ENCODE data around the gene SORD.
"Not testable (repeated sequence)": the region's sequence is repeated elsewhere in the genome, so short reads cannot be mapped to it uniquely, and the experiment has no call there.

Gene SORD

GRCh38 chr15:45093622-45094357, 70.8 kb downstream of the SORD start:
- no peak for DNase-seq (ENCODE audit: low read depth in 1 of 2, low spot score in 1 of 2)

- DNase-seq (ENCODE audit: low read depth in 1 of 2, low spot score in 1 of 2): no peak
Measured at GRCh38 chr15:45094358-45094730, 71.3 kb downstream of the SORD start.

GRCh38 chr15:45095661-45096060, 72.7 kb downstream of the SORD start:
- no peak for DNase-seq (ENCODE audit: low read depth in 1 of 2, low spot score in 1 of 2)

GRCh38 chr15:45097466-45097865, 74.5 kb downstream of the SORD start:
- no peak for DNase-seq (ENCODE audit: low read depth in 1 of 2, low spot score in 1 of 2)

GRCh38 chr15:45099549-45100165, 76.7 kb downstream of the SORD start:
- no peak for DNase-seq (ENCODE audit: low read depth in 1 of 2, low spot score in 1 of 2)

GRCh38 chr15:45100884-45101625, 78.1 kb downstream of the SORD start:
- DNase-seq (ENCODE audit: low read depth in 1 of 2, low spot score in 1 of 2): no peak

- DNase-seq (ENCODE audit: low read depth in 1 of 2, low spot score in 1 of 2): no peak
Measured at GRCh38 chr15:45101749-45102148, 78.8 kb downstream of the SORD start.

GRCh38 chr15:45102226-45102625, 79.2 kb downstream of the SORD start:
- no peak for DNase-seq (ENCODE audit: low read depth in 1 of 2, low spot score in 1 of 2)

- DNase-seq (ENCODE audit: low read depth in 1 of 2, low spot score in 1 of 2): not testable (repeated sequence)
Measured at GRCh38 chr15:45104170-45104569, 81.2 kb downstream of the SORD start.

GRCh38 chr15:45105586-45105985, 82.6 kb downstream of the SORD start:
- no peak for DNase-seq (ENCODE audit: low read depth in 1 of 2, low spot score in 1 of 2)

GRCh38 chr15:45106002-45106790, 83.2 kb downstream of the SORD start:
- no peak for DNase-seq (ENCODE audit: low read depth in 1 of 2, low spot score in 1 of 2)

GRCh38 chr15:45107941-45108630, 85.1 kb downstream of the SORD start:
- DNase-seq (ENCODE audit: low read depth in 1 of 2, low spot score in 1 of 2): no peak

- DNase-seq (ENCODE audit: low read depth in 1 of 2, low spot score in 1 of 2): no peak
Measured at GRCh38 chr15:45110256-45110820, 87.3 kb downstream of the SORD start.

- no peak for DNase-seq (ENCODE audit: low read depth in 1 of 2, low spot score in 1 of 2)
Measured at GRCh38 chr15:45111390-45112142, 88.6 kb downstream of the SORD start.

GRCh38 chr15:45112143-45112590, 89.2 kb downstream of the SORD start:
- DNase-seq (ENCODE audit: low read depth in 1 of 2, low spot score in 1 of 2): no peak

GRCh38 chr15:45112591-45113379, 89.8 kb downstream of the SORD start:
- DNase-seq (ENCODE audit: low read depth in 1 of 2, low spot score in 1 of 2): no peak

- no peak for DNase-seq (ENCODE audit: low read depth in 1 of 2, low spot score in 1 of 2)
Measured at GRCh38 chr15:45113380-45113990, 90.5 kb downstream of the SORD start.

GRCh38 chr15:45114076-45114750, 91.2 kb downstream of the SORD start, which contains the start of the genes DUOX2 and DUOXA2:
TSS of gene DUOX2 (minus strand) at chr15:45114172. CDS start at chr15:45113411, 761 bp downstream.
TSS of gene DUOXA2 (plus strand) at chr15:45114326. CDS start at chr15:45114606, 280 bp downstream.
- DNase-seq (ENCODE audit: low read depth in 1 of 2, low spot score in 1 of 2): no peak

All from stimulated activated CD4-positive, alpha-beta T cell treated with anti-CD3 and anti-CD28 coated beads, Interleukin-15, amount 100 ng/mL, for 1 hour (primary cell).